ENCODE data around the gene TMEM156.
A peak's percentile ranks its signal among the peaks of the same experiment; 100 is the strongest.
"Not testable (repeated sequence)": the region's sequence is repeated elsewhere in the genome, so short reads cannot be mapped to it uniquely, and the experiment has no call there.

TMEM156 gene

GRCh38 chr4:39044364-39044955 is 12.3 kb upstream of the TMEM156 start:
- 0% methylated on average over 54 of the region's 54 CpGs for WGBS, 2 experiments
- H3K27ac ChIP-seq (ENCODE audit: insufficient read depth, low read depth, low read length, poor library complexity, severe bottlenecking), result peak overlapping the region; percentile 30
- no peaks in the 10 kb centered on the region for H3K36me3 ChIP-seq (ENCODE audit: control insufficient read depth, insufficient read depth, low read length)
- peak overlapping the region; percentile 66 for H3K4me3 ChIP-seq (ENCODE audit: insufficient read depth, low read depth, low read length)
- H3K27me3 ChIP-seq (ENCODE audit: control insufficient read depth, insufficient read depth, low read length, poor library complexity, severe bottlenecking), result no peaks in the 10 kb centered on the region
- no peaks in the 10 kb centered on the region for H3K9me3 ChIP-seq (ENCODE audit: control insufficient read depth, low read length)
- H3K4me1 ChIP-seq (ENCODE audit: control insufficient read depth, insufficient read depth, low read length), result peaks cover 9% of the 10 kb centered on the region

GRCh38 chr4:39043861-39044363 is 11.7 kb upstream of the TMEM156 start:
- WGBS, 2 experiments, result 29 to 34% methylated on average over 6 to 8 of the region's 8 CpGs
- H3K4me3 ChIP-seq (ENCODE audit: insufficient read depth, low read depth, low read length), result peak overlapping the region; percentile 66
- no peaks in the 10 kb centered on the region for H3K27me3 ChIP-seq (ENCODE audit: control insufficient read depth, insufficient read depth, low read length, poor library complexity, severe bottlenecking)
- no peaks in the 10 kb centered on the region for H3K9me3 ChIP-seq (ENCODE audit: control insufficient read depth, low read length)
- H3K27ac ChIP-seq (ENCODE audit: insufficient read depth, low read depth, low read length, poor library complexity, severe bottlenecking), result no peak overlapping the region
- H3K4me1 ChIP-seq (ENCODE audit: control insufficient read depth, insufficient read depth, low read length), result peaks cover 9% of the 10 kb centered on the region
- no peaks in the 10 kb centered on the region for H3K36me3 ChIP-seq (ENCODE audit: control insufficient read depth, insufficient read depth, low read length)

GRCh38 chr4:39043058-39043860 is 11.1 kb upstream of the TMEM156 start:
- no peak overlapping the region for H3K27ac ChIP-seq (ENCODE audit: insufficient read depth, low read depth, low read length, poor library complexity, severe bottlenecking)
- H3K9me3 ChIP-seq (ENCODE audit: control insufficient read depth, low read length), result no peaks in the 10 kb centered on the region
- H3K4me1 ChIP-seq (ENCODE audit: control insufficient read depth, insufficient read depth, low read length), result peaks cover 9% of the 10 kb centered on the region
- H3K27me3 ChIP-seq (ENCODE audit: control insufficient read depth, insufficient read depth, low read length, poor library complexity, severe bottlenecking), result no peaks in the 10 kb centered on the region
- WGBS, 2 experiments, result 87 to 93% methylated on average over 10 of the region's 10 CpGs
- H3K4me3 ChIP-seq (ENCODE audit: insufficient read depth, low read depth, low read length), result peak overlapping the region; percentile 66
- no peaks in the 10 kb centered on the region for H3K36me3 ChIP-seq (ENCODE audit: control insufficient read depth, insufficient read depth, low read length)

- Histone ChIP-seq H3K27me3 (ENCODE audit: control insufficient read depth, insufficient read depth, low read length, poor library complexity, severe bottlenecking) (no peaks in the 10 kb centered on the region), H3K4me1 (ENCODE audit: control insufficient read depth, insufficient read depth, low read length) (peaks cover 9% of the 10 kb centered on the region), H3K27ac (ENCODE audit: insufficient read depth, low read depth, low read length, poor library complexity, severe bottlenecking) (no peak overlapping the region), H3K4me3 (ENCODE audit: insufficient read depth, low read depth, low read length) (no peak overlapping the region), H3K9me3 (ENCODE audit: control insufficient read depth, low read length) (no peaks in the 10 kb centered on the region), H3K36me3 (ENCODE audit: control insufficient read depth, insufficient read depth, low read length) (no peaks in the 10 kb centered on the region)
- 89 to 92% methylated on average over 1 of the region's 1 CpG for WGBS, 2 experiments
Observed at GRCh38 chr4:39042366-39042765, 10.2 kb upstream of the TMEM156 start.

- H3K4me1 ChIP-seq (ENCODE audit: control insufficient read depth, insufficient read depth, low read length), result peaks cover 9% of the 10 kb centered on the region
- no peak overlapping the region for H3K27ac ChIP-seq (ENCODE audit: insufficient read depth, low read depth, low read length, poor library complexity, severe bottlenecking)
- WGBS, 2 experiments, result 94 to 97% methylated on average over 3 of the region's 3 CpGs
- no peaks in the 10 kb centered on the region for H3K36me3 ChIP-seq (ENCODE audit: control insufficient read depth, insufficient read depth, low read length)
- H3K9me3 ChIP-seq (ENCODE audit: control insufficient read depth, low read length), result no peaks in the 10 kb centered on the region
- no peaks in the 10 kb centered on the region for H3K27me3 ChIP-seq (ENCODE audit: control insufficient read depth, insufficient read depth, low read length, poor library complexity, severe bottlenecking)
- no peak overlapping the region for H3K4me3 ChIP-seq (ENCODE audit: insufficient read depth, low read depth, low read length)
Observed at GRCh38 chr4:39039108-39039507, 6.9 kb upstream of the TMEM156 start.

- 80 to 100% methylated on average over 2 to 3 of the region's 3 CpGs for WGBS, 2 experiments
- Histone ChIP-seq H3K4me3 (ENCODE audit: insufficient read depth, low read depth, low read length) (no peak overlapping the region), H3K9me3 (ENCODE audit: control insufficient read depth, low read length) (no peaks in the 10 kb centered on the region), H3K4me1 (ENCODE audit: control insufficient read depth, insufficient read depth, low read length) (no peaks in the 10 kb centered on the region), H3K36me3 (ENCODE audit: control insufficient read depth, insufficient read depth, low read length) (no peaks in the 10 kb centered on the region), H3K27me3 (ENCODE audit: control insufficient read depth, insufficient read depth, low read length, poor library complexity, severe bottlenecking) (no peaks in the 10 kb centered on the region), H3K27ac (ENCODE audit: insufficient read depth, low read depth, low read length, poor library complexity, severe bottlenecking) (no peak overlapping the region)
Observed at GRCh38 chr4:39037941-39038340, 5.7 kb upstream of the TMEM156 start.

- Histone ChIP-seq H3K27me3 (ENCODE audit: control insufficient read depth, insufficient read depth, low read length, poor library complexity, severe bottlenecking) (no peaks in the 10 kb centered on the region), H3K27ac (ENCODE audit: insufficient read depth, low read depth, low read length, poor library complexity, severe bottlenecking) (no peak overlapping the region)
- 77 to 81% methylated on average over 3 to 4 of the region's 4 CpGs for WGBS, 2 experiments
Observed at GRCh38 chr4:39037491-39037825, 5.2 kb upstream of the TMEM156 start.

GRCh38 chr4:39036172-39036571 is 4.0 kb upstream of the TMEM156 start:
- H3K4me3 ChIP-seq (ENCODE audit: insufficient read depth, low read depth, low read length), result no peak overlapping the region
- no peak overlapping the region for H3K27ac ChIP-seq (ENCODE audit: insufficient read depth, low read depth, low read length, poor library complexity, severe bottlenecking)
- WGBS, 2 experiments, result 95 to 96% methylated on average over 7 of the region's 7 CpGs
- H3K27me3 ChIP-seq (ENCODE audit: control insufficient read depth, insufficient read depth, low read length, poor library complexity, severe bottlenecking), result no peaks in the 10 kb centered on the region
- H3K36me3 ChIP-seq (ENCODE audit: control insufficient read depth, insufficient read depth, low read length), result no peaks in the 10 kb centered on the region
- H3K9me3 ChIP-seq (ENCODE audit: control insufficient read depth, low read length), result no peaks in the 10 kb centered on the region
- no peaks in the 10 kb centered on the region for H3K4me1 ChIP-seq (ENCODE audit: control insufficient read depth, insufficient read depth, low read length)

More at GRCh38 chr4:39037491-39037825, 5.2 kb upstream of the TMEM156 start:
- Histone ChIP-seq H3K4me1 (ENCODE audit: control insufficient read depth, insufficient read depth, low read length) (no peaks in the 10 kb centered on the region), H3K9me3 (ENCODE audit: control insufficient read depth, low read length) (no peaks in the 10 kb centered on the region), H3K36me3 (ENCODE audit: control insufficient read depth, insufficient read depth, low read length) (no peaks in the 10 kb centered on the region), H3K4me3 (ENCODE audit: insufficient read depth, low read depth, low read length) (no peak overlapping the region)

DNA sequence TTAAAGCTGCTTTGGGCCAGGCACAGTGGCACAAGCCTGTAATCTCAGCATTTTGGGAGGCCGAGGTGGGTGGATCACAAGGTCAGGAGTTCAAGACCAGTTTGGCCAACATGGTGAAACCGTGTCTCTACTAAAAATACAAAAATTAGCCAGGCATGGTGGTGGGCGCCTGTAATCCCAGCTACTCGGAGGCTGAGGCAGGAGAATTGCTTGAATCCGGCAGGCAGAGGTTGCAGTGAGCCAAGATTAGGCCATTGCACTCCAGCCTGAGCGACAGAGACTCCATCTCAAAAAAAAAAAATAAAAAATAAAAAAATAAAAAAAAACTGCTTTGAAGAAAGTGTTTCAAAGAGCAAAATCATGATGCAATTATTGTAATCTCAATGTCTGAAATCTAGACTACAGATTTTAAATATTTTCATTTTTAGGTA is 604 bp downstream of the TMEM156 start:
- H3K27ac ChIP-seq (ENCODE audit: insufficient read depth, low read depth, low read length, poor library complexity, severe bottlenecking); H3K9me3 ChIP-seq (ENCODE audit: control insufficient read depth, low read length); H3K4me1 ChIP-seq (ENCODE audit: control insufficient read depth, insufficient read depth, low read length); H3K36me3 ChIP-seq (ENCODE audit: control insufficient read depth, insufficient read depth, low read length); H3K27me3 ChIP-seq (ENCODE audit: control insufficient read depth, insufficient read depth, low read length, poor library complexity, severe bottlenecking); H3K4me3 ChIP-seq (ENCODE audit: insufficient read depth, low read depth, low read length): not testable (repeated sequence)
- WGBS, 2 experiments, result 92 to 94% methylated on average over 5 of the region's 6 CpGs

- no peaks in the 10 kb centered on the region for H3K36me3 ChIP-seq (ENCODE audit: control insufficient read depth, insufficient read depth, low read length)
- no peaks in the 10 kb centered on the region for H3K9me3 ChIP-seq (ENCODE audit: control insufficient read depth, low read length)
- no peak overlapping the region for H3K27ac ChIP-seq (ENCODE audit: insufficient read depth, low read depth, low read length, poor library complexity, severe bottlenecking)
- no peak overlapping the region for H3K4me3 ChIP-seq (ENCODE audit: insufficient read depth, low read depth, low read length)
- 100% methylated on average over 2 of the region's 3 CpGs; no CpG with 5 or more reads in 1 of the 2 experiments for WGBS, 2 experiments
- no peaks in the 10 kb centered on the region for H3K27me3 ChIP-seq (ENCODE audit: control insufficient read depth, insufficient read depth, low read length, poor library complexity, severe bottlenecking)
- no peaks in the 10 kb centered on the region for H3K4me1 ChIP-seq (ENCODE audit: control insufficient read depth, insufficient read depth, low read length)
Observed at GRCh38 chr4:39030725-39031124, 1.5 kb downstream of the TMEM156 start.
